Loucy (cell line): Measurements from ENCODE around the gene PANK4.

Source experiments
- H2AFZ ChIP-seq: fragments of 200-600 bp; sonication (generic); 2 replicates; pipeline ENCODE4 v1.6.0; 2016; ENCODE audit warnings: antibody characterized with exemption, mild to moderate bottlenecking, low read length, moderate library complexity
- H3F3A ChIP-seq: fragments of 200-600 bp; 2 replicates; pipeline ENCODE4 v1.6.0; 2016; ENCODE audit warnings: antibody characterized with exemption, low read depth, mild to moderate bottlenecking
- H3K27me3 ChIP-seq: fragments of 200-600 bp; sonication (generic); 2 replicates; pipeline ENCODE4 v1.6.1; 2014; ENCODE audit warnings: low read length, mild to moderate bottlenecking; ENCODE audit not compliant: insufficient read depth, poor library complexity, severe bottlenecking
- H3K36me3 ChIP-seq: fragments of 200-600 bp; sonication (generic); 2 replicates; pipeline ENCODE4 v1.6.1; 2016; ENCODE audit warnings: low read length; ENCODE audit not compliant: insufficient read depth
- H3K4me1 ChIP-seq: fragments of 200-600 bp; sonication (generic); 2 replicates; pipeline ENCODE4 v1.5.1; 2014; ENCODE audit warnings: low read length, mild to moderate bottlenecking; ENCODE audit not compliant: insufficient read depth, poor library complexity, severe bottlenecking
- H3K4me2 ChIP-seq: fragments of 200-600 bp; sonication (generic); 2 replicates; pipeline ENCODE4 v1.6.0; 2014; ENCODE audit warnings: antibody characterized with exemption, low read length, low read depth, mild to moderate bottlenecking; ENCODE audit not compliant: poor library complexity, severe bottlenecking
- H3K4me3 ChIP-seq: fragments of 200-600 bp; sonication (generic); 2 replicates; pipeline ENCODE4 v1.5.1; 2014; ENCODE audit warnings: low read length, mild to moderate bottlenecking, mixed read lengths; ENCODE audit not compliant: poor library complexity, severe bottlenecking
- H3K79me2 ChIP-seq: fragments of 200-600 bp; sonication (generic); 2 replicates; pipeline ENCODE4 v1.6.1; 2014; ENCODE audit warnings: low read length; ENCODE audit not compliant: insufficient read depth
- H3K9ac ChIP-seq: fragments of 200-600 bp; sonication (generic); 2 replicates; pipeline ENCODE4 v1.6.0; 2014; ENCODE audit warnings: mild to moderate bottlenecking, low read depth, low read length, moderate library complexity; ENCODE audit not compliant: poor library complexity, severe bottlenecking
- H3K9me2 ChIP-seq: fragments of 200-600 bp; sonication (generic); replicated peaks from 2 replicates; pipeline ENCODE4 v1.6.1; 2016; ENCODE audit warnings: low read depth, low read length, mixed read lengths
- H3K9me3 ChIP-seq: fragments of 200-600 bp; sonication (generic); 2 replicates; pipeline ENCODE4 v1.6.1; 2014; ENCODE audit warnings: mild to moderate bottlenecking, antibody characterized with exemption, low read length, low read depth; ENCODE audit not compliant: insufficient read depth
- H4K20me1 ChIP-seq: fragments of 200-600 bp; sonication (generic); 2 replicates; pipeline ENCODE4 v1.6.0; 2014; ENCODE audit warnings: antibody characterized with exemption, low read length, mild to moderate bottlenecking; ENCODE audit not compliant: insufficient read depth, poor library complexity, severe bottlenecking
- EZH2phosphoT487 ChIP-seq: fragments of 200-600 bp; IDR thresholded peaks from 2 replicates; pipeline ENCODE4 v1.6.1; 2018; ENCODE audit warnings: antibody characterized with exemption, mild to moderate bottlenecking, moderate library complexity, borderline replicate concordance
- TF ChIP-seq, protein P1 (sequence below): fragments of 200-600 bp; sonication (generic); conservative IDR thresholded peaks from 2 replicates; pipeline ENCODE4 v1.5.1; 2014; ENCODE audit warnings: mild to moderate bottlenecking, antibody characterized with exemption, low read length

PANK4 gene

GRCh38 chr1:2492091-2492490 is 34.3 kb downstream of the PANK4 start:
- no peaks in the 10 kb centered on the region for H3K27me3 ChIP-seq
- H3K9me3 ChIP-seq, result peaks cover 8% of the 10 kb centered on the region; the same call in 1 of the 2 replicates
- H3K9me2 ChIP-seq, result no peaks in the 10 kb centered on the region
- no peak overlapping the region for H2AFZ ChIP-seq
- no peak overlapping the region for H3K9ac ChIP-seq
- H3K36me3 ChIP-seq, result no peaks in the 10 kb centered on the region
- no peak overlapping the region for H3K4me2 ChIP-seq
- H3K79me2 ChIP-seq, result no peaks in the 10 kb centered on the region
- no peak for TF ChIP-seq EZH2phosphoT487
- TF ChIP-seq, protein P1, sequence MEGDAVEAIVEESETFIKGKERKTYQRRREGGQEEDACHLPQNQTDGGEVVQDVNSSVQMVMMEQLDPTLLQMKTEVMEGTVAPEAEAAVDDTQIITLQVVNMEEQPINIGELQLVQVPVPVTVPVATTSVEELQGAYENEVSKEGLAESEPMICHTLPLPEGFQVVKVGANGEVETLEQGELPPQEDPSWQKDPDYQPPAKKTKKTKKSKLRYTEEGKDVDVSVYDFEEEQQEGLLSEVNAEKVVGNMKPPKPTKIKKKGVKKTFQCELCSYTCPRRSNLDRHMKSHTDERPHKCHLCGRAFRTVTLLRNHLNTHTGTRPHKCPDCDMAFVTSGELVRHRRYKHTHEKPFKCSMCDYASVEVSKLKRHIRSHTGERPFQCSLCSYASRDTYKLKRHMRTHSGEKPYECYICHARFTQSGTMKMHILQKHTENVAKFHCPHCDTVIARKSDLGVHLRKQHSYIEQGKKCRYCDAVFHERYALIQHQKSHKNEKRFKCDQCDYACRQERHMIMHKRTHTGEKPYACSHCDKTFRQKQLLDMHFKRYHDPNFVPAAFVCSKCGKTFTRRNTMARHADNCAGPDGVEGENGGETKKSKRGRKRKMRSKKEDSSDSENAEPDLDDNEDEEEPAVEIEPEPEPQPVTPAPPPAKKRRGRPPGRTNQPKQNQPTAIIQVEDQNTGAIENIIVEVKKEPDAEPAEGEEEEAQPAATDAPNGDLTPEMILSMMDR, result no peak
- H3K4me3 ChIP-seq, result no peak overlapping the region
- H3F3A ChIP-seq, result no peaks in the 10 kb centered on the region
- peaks cover 22% of the 10 kb centered on the region for H3K4me1 ChIP-seq
- no peaks in the 10 kb centered on the region for H4K20me1 ChIP-seq

DNA sequence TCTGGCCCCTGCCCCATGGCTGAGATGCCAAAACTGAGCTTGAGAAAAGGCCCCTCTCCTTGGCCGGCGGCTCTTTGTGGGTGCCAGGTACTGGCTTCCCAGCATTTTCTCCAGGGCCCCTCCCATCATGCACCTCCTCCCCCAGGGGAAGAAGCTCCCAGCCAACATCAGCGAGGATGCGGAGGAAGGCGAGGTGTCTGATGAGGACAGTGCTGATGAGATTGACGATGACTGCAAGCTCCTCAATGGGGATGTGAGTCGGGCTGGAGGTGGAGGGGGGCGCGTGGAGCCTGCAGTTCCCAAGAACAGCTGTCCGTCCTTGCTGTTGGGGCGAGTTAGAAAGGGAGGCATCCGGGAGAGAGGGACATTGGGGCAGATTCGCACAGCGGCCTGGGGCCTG is 36.8 kb downstream of the PANK4 start:
- no peaks in the 10 kb centered on the region for H3F3A ChIP-seq
- H3K9me2 ChIP-seq, result no peaks in the 10 kb centered on the region
- H2AFZ ChIP-seq, result no peak overlapping the region
- no peaks in the 10 kb centered on the region for H3K36me3 ChIP-seq
- no peak overlapping the region for H3K4me3 ChIP-seq
- no peaks in the 10 kb centered on the region for H3K79me2 ChIP-seq
- H3K4me1 ChIP-seq, result peaks cover 9% of the 10 kb centered on the region
- H3K27me3 ChIP-seq, result no peaks in the 10 kb centered on the region
- no peak for TF ChIP-seq EZH2phosphoT487
- TF ChIP-seq, protein P1, result no peak
- no peaks in the 10 kb centered on the region for H4K20me1 ChIP-seq
- no peak overlapping the region for H3K4me2 ChIP-seq
- peaks cover 8% of the 10 kb centered on the region; the same call in 1 of the 2 replicates for H3K9me3 ChIP-seq
- H3K9ac ChIP-seq, result no peak overlapping the region

DNA sequence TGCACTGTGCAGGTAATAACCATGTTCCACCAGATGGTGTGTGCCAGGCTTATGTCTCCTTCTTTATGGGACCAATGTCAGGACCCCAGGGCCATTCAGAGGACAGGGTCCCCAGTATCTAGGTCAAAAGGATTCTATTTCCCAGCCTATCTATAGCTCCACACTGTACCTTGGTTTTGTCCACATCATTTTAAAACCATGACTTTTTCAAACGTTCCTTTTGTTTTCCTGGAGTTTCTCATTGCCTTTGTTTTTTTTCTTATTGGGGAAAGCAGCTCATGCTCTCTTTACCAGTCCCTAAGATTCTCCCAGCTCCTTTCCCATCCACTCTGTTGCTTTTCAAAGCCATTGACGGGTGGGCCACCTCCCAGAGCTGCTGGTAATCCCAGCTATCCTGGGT is 37.7 kb downstream of the PANK4 start:
- Histone ChIP-seq H3K27me3 (no peaks in the 10 kb centered on the region), H3K9me3 (peaks cover 8% of the 10 kb centered on the region; the same call in 1 of the 2 replicates), H3F3A (no peaks in the 10 kb centered on the region), H4K20me1 (no peaks in the 10 kb centered on the region), H2AFZ (no peak overlapping the region), H3K4me1 (peaks cover 3% of the 10 kb centered on the region), H3K4me3 (no peak overlapping the region), H3K9me2 (no peaks in the 10 kb centered on the region), H3K79me2 (no peaks in the 10 kb centered on the region), H3K4me2 (no peak overlapping the region), H3K36me3 (no peaks in the 10 kb centered on the region), H3K9ac (no peak overlapping the region)
- TF ChIP-seq, protein P1, result no peak
- no peak for TF ChIP-seq EZH2phosphoT487
